Measurements from ENCODE around the gene ASB18.

ASB18 gene

DNA sequence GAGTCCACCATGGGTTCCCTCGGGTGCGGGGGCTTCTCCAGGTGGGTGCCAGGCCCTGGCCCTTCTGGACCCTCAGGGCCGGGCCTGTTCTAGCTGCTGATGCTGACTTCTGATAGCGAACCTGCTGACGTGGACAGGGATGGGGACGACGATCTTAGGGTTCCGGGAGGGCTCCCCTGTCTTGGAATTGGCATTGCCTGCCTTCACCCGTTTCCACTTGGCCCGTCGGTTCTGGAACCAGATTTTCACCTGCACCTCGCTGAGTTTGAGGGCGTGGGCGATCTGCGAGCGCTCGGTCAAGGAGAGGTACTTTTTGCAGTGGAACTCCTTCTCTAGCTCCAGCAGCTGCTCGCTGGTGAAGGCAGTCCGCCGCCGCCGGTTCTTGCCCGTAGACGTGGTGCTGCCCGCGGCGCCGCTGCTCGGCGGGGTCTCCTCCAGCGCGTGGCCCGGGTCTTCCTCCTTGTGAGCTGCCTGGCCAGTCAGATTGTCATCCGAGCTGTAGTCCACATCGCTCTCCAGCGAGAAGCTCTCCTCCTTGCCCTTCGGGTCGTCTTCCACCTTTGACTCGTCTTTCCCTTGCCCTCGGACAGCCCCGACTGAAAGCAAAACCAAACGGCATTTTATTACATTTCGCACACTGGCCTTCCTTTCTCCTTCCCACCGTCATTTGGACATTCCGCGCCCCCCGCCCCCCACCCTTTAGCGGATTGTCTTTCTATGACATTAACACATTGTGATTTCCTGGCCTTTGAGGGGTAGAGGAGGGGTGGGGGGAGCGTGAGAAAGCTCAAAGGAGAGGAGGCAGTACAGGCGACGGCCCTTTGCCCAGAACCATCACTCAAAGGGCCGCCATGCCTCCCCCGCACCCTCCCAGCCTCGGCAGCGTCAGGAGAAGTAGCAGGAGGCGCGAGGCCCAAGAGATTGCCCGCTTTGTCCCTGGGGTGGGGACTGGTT lies 98.1 kb downstream of the ASB18 start:
- TF ChIP-seq, protein P1, sequence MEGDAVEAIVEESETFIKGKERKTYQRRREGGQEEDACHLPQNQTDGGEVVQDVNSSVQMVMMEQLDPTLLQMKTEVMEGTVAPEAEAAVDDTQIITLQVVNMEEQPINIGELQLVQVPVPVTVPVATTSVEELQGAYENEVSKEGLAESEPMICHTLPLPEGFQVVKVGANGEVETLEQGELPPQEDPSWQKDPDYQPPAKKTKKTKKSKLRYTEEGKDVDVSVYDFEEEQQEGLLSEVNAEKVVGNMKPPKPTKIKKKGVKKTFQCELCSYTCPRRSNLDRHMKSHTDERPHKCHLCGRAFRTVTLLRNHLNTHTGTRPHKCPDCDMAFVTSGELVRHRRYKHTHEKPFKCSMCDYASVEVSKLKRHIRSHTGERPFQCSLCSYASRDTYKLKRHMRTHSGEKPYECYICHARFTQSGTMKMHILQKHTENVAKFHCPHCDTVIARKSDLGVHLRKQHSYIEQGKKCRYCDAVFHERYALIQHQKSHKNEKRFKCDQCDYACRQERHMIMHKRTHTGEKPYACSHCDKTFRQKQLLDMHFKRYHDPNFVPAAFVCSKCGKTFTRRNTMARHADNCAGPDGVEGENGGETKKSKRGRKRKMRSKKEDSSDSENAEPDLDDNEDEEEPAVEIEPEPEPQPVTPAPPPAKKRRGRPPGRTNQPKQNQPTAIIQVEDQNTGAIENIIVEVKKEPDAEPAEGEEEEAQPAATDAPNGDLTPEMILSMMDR (conservative IDR thresholded peaks at IDR 0.05; ENCODE audit: control insufficient read depth, insufficient read depth, low read depth, low read length), result no peak
- DNase-seq (ENCODE audit: low read depth), result no peak
- H3K4me3 ChIP-seq (ENCODE audit: control insufficient read depth, low read depth, low read length), result no peak overlapping the region

DNA sequence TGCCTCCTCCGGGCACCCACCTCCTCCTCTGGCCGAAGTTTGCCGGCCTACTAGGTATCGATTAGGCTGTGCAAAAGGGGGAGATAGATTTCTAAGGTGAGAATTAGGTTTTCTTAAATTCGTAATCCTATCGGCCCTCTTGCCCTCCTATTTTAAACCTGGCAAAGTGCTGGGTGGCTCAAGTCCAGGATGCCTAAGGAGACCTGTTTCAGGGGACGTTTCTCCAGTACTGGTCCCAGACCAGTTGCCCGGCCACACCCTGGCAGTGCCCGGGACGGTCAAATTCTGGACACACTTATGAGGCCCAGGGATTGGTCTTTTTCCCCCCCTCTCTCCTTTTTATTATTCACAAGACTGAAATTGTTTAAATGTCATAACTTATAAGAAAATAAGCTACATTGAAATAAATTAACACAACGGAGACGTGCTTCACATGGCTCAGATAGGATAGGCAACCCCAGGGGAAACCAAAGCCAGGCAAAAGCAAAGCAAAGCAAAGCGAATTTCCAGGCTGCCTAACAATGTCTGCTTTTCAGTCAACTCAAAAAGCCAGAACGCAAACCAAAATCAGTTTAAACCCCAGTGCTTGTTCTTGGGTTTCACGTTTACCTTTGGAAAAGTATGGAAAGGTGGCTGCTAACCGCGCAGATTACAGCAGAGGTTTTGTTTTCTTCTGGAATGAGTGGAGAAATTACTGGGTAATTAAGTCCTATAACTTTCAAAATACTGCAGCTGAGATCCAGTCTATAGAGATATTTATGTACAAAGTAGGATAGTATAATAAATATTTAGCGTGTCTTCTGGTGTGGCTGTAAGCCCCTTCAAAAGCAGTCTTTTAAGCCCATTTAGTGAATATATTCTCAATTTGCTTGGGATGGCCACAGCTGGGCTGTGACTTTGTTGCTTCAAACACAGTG lies 99.0 kb downstream of the ASB18 start:
- no peak for DNase-seq (ENCODE audit: low read depth)
- TF ChIP-seq, protein P1 (conservative IDR thresholded peaks at IDR 0.05; ENCODE audit: control insufficient read depth, insufficient read depth, low read depth, low read length), result no peak
- no peak overlapping the region for H3K4me3 ChIP-seq (ENCODE audit: control insufficient read depth, low read depth, low read length)

DNA sequence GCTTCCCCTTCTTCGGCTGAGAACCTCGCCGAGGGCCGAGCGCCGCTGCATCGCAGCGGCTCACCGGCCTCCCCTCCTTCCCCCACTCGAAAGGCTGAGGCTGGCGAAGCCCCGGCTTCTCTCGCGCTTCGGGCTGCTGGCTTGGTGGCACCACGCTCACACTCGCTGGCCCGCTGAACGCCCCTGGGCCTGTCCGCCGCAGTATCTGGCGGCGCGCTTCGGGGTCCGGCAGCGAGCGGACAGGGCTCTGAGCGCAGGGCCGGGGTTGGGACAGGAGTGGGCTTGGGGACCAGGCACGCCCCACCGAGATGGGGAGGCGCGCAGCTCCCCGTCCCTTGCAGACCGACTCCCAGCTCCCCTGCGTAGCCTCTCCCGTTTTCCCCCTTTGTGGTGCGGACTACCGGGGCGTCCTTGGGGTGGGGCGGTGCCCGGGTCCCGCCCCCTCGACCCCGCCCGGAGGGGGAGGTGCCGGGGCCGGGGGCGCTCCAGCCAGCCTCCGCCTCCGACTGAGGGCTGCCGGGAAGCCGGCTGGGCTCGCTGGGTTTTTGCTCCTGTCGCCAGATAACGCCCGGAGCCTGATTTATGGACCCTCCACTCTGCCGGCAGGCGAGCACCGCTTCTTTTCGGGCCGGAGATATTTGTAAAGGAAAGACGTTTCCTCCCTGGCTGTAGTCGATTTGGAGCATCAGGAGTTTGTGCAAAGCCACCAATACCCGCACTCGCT lies 99.8 kb downstream of the ASB18 start:
- H3K4me3 ChIP-seq (ENCODE audit: control insufficient read depth, low read depth, low read length), result peak overlapping the region; percentile 4
- TF ChIP-seq, protein P1 (conservative IDR thresholded peaks at IDR 0.05; ENCODE audit: control insufficient read depth, insufficient read depth, low read depth, low read length), result no peak
- DNase-seq (ENCODE audit: low read depth), result no peak

DNA sequence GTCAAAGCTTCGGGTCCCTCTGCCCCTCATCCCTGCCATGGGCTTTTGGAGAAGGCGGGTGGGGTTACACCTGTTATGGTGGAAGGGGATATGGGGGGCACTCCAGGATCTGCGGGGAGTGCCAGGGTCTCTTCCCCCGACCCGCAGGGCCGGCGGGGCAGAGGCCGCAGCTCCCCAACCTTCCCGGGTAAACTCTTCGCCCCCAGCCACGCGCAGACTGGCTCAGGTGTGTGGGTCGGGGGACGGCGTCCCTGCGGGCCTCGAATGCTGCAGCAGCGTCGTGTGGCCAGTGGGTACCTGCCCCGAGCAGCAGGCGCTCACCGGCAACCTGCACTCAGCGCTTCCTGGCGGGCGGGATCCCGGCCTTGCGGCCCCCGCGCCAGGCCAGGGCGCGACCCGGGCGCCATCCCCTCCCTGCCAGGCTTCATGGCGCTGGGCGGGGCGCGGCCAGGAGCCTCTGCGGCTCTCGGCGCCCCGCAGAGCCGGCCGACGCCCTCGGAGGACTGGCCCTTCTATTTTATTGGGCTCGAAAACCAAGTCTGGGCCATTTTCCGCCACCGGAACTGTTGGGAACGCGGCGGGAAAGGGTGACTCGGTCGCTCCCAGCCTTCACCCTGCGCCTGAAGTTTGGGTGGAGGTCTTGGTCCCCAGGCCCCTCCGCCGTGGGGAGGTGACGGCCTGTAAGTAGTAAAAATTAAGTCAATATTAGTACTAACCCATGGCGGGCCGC lies 100.6 kb downstream of the ASB18 start:
- H3K4me3 ChIP-seq (ENCODE audit: control insufficient read depth, low read depth, low read length), result no peak overlapping the region
- TF ChIP-seq, protein P1 (conservative IDR thresholded peaks at IDR 0.05; ENCODE audit: control insufficient read depth, insufficient read depth, low read depth, low read length), result no peak
- no peak for DNase-seq (ENCODE audit: low read depth)

DNA sequence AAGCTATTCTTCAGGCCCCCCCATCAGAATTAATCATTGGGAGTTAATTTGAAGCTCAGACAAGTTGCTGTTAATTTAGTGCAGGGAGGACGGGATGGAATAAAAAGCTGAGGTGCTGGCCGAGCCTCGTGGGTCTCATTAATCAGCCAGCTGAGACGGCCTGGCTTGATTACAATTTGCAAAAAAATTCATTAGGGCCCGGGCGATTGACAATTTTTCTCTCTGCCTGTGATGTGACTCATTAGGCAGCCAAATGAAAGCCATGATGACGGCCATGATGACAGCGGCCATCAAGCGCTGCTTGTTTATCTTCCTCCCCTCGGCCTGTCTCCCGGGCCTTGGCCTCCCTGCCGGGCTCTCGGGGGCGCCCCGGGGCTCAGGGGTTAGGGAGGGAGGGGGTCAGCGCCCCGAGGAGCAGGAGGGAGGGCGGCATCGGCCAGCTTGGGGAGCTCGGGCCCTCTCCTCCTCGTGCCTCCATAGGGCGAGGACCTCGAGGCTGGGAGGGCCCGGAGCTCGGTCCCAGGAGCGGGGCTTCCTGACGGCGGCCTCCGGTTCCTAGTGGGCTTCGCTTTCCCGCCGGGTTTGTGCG lies 101.2 kb downstream of the ASB18 start:
- no peak for DNase-seq (ENCODE audit: low read depth)
- H3K4me3 ChIP-seq (ENCODE audit: control insufficient read depth, low read depth, low read length), result no peak overlapping the region
- TF ChIP-seq, protein P1 (conservative IDR thresholded peaks at IDR 0.05; ENCODE audit: control insufficient read depth, insufficient read depth, low read depth, low read length), result no peak

All from fibroblast of mammary gland (primary cell).